GM19043 (cell line): ENCODE results near the gene ZBTB46.
"Not testable (repeated sequence)": the region's sequence is repeated elsewhere in the genome, so short reads cannot be mapped to it uniquely, and the experiment has no call there.

Source experiments
- ATAC-seq: cut with Tn5 transposase; IDR thresholded peaks from one replicate; pipeline ENCODE4 v1.9.1; 2021; ENCODE audit warnings: low read depth; ENCODE audit not compliant: unreplicated experiment

The ZBTB46 gene, protein sequence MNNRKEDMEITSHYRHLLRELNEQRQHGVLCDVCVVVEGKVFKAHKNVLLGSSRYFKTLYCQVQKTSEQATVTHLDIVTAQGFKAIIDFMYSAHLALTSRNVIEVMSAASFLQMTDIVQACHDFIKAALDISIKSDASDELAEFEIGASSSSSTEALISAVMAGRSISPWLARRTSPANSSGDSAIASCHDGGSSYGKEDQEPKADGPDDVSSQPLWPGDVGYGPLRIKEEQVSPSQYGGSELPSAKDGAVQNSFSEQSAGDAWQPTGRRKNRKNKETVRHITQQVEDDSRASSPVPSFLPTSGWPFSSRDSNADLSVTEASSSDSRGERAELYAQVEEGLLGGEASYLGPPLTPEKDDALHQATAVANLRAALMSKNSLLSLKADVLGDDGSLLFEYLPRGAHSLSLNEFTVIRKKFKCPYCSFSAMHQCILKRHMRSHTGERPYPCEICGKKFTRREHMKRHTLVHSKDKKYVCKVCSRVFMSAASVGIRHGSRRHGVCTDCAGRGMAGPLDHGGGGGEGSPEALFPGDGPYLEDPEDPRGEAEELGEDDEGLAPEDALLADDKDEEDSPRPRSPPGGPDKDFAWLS

GRCh38 chr20:63830841-63831588 lies at the start of gene ZBTB46:
ZBTB46 (minus strand) TSS chr20:63831264; CDS start chr20:63790757, 40,507 bp downstream.
- no peak for ATAC-seq

GRCh38 chr20:63878899-63879663 lies 48.0 kb upstream of the ZBTB46 start:
- no peak for ATAC-seq

DNA sequence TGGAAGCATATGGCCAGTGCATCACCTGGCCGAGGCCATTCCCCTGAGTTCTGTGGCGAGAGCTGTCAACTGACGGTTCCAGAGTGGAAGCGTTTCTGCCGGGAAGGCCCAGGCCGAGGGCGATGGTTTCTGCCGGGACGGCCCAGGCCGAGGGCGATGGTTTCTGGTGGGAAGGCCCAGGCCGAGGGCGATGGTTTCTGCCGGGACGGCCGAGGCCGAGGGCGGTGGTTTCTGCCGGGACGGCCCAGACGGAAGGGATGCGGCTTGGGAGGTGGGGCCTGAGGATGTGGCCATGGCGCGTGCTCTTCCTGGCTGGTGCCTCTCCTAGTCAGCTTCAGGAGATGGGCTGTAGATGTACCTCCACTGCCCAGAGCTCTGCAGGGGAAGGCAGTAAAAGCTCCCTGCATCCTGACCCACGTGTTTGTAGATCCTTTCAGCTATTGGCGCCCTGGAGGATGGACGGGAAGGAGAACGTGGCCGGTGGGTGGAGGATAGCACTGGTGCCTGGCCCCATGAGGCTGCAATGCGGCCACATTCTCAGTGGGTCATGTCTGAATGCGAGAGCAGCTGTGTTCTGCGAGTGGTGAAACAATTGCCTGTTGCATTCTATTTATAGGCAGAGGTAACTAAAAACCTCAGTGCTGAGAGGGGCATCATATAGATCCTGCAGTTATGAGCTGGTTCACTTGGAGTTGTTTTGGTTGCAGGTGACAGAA lies 46.8 kb upstream of the ZBTB46 start:
- no peak for ATAC-seq

- ATAC-seq, result no peak
Observed at GRCh38 chr20:63876489-63877036, 45.5 kb upstream of the ZBTB46 start.

DNA sequence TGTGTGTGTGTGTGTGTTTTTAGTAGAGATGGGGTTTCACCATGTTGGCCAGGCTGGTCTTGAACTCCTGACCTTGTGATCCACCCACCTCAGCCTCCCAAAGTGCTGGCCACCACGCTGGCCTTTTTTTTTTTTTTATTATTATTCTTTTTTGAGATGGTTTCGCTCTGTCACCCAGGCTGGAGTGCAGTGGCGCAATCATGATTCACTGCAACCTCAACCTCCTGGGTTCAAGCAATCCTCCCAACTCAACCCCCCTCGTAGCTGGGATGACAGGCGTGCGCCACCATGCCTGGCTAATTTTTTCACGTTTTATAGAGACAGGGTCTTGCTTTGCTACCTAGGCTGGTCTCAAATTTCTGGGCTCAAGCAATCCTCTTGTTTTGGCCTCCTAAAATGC lies 43.2 kb upstream of the ZBTB46 start:
- not testable (repeated sequence) for ATAC-seq

GRCh38 chr20:63873477-63873971 lies 42.5 kb upstream of the ZBTB46 start:
- ATAC-seq, result no peak

GRCh38 chr20:63868264-63868663 lies 37.2 kb upstream of the ZBTB46 start:
- ATAC-seq, result no peak

GRCh38 chr20:63867042-63867441 lies 36.0 kb upstream of the ZBTB46 start:
- not testable (repeated sequence) for ATAC-seq

DNA sequence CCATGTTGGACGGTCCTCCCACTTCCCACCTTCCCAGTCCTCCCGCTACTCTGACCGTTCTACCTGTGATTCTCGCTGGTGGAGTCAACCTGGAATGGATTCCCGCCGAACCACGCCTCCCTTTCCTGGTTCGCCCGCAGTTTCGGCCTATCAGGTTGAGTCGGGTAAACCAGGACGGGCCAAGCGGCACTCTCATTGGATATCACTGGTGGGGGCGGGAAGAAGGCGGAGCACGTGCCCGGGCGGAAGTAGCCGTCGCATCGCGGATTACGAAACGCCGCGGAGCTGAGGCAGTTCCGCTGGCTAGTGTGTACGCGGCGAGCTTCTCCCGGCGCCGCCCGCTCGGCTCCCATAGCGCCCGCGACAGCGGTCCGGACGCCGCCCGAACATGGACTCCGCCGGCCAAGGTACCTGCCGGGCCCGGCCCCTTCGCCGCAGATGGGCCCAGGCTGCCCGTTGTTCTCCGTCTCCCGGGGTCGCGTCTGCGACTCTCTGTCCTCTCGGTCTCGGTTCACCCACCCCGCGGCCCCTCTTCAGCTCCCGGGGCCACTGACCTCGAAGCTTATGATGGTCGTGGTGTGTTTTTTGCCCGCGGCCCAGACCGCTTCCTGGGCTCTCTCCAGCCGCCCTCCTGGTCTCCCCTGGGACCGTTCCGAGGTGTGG lies 34.0 kb upstream of the ZBTB46 start, which contains the start of gene TPD52L2:
TSS of gene TPD52L2 (plus strand) at position 293 of the 663 bp plus-strand sequence. CDS start at position 389, 96 bp downstream.
- ATAC-seq, result peak; percentile 67

GRCh38 chr20:63864545-63864977 lies 33.5 kb upstream of the ZBTB46 start:
- ATAC-seq, result no peak

DNA sequence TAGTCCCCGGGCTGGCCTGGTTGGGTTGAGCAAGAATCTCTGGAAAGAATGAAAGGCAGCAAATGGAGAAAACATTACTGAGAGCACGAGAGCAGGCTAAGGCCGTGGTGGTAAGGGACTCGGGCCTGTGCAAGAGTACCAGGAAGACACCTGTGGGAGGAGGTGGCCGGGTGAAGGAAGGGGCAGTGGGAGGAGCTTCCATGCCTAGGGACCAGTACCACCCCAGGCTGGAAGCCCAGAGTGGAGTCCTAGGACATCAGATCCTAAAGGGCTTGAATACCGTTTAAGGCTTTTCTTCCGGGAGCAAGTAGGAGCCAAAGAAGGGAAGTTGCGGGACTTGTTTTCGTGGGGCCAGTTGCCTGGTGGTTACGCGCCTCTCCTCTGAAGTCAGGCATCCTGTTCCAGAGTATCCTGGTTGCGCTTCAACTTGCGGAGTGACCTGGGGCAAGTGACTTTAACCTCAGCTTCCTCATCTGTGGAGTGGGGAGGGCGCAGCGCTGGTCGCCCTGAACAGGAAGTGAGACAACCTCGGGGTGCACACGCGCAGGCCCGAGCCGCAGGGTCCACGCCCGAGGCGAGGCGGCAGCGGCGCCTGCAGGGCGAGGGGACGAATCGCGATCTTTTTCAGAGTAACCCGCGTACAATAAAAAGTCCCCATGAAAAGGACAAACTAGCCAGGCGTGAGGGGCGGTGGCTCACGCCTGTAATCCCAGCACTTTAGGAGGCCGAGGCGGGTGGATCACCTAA lies 32.9 kb upstream of the ZBTB46 start:
- ATAC-seq, result peak; percentile 68

DNA sequence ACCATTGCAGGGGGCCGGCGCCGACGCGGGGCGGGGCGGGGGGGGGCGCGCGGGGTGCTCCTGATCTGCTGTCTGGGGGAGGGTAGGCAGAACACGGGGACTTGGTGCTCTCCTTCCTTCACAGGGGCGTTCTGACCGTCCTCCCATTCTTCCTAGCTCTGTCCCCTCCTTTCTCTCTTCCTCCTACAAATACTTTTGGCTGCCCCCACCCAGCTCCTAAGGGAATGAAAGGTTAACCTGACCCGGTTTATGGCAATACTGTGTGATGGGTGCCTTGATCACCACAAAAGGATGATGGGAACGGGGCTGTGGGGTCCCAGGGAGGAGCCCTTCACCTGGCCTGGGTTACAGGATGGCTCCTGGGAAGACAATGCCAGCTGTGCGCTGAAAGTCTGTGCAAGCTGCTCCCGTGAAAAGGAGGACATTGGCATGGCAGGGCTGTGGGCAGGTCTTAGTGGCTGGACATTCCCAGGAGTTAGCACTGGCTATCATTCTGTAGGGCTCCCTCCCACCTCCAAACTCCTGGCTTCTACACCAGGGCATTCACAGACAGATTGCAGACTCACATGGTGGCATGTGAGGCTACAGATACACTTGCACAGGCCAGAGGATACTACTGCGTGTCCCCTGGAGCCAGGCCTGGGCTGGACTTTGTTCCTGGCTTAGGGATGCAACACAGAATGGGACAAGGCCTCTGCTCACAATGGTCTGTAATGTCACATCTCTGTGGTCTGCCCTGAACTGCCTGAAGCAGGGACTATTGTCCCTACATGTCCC lies 32.1 kb upstream of the ZBTB46 start:
- no peak for ATAC-seq

DNA sequence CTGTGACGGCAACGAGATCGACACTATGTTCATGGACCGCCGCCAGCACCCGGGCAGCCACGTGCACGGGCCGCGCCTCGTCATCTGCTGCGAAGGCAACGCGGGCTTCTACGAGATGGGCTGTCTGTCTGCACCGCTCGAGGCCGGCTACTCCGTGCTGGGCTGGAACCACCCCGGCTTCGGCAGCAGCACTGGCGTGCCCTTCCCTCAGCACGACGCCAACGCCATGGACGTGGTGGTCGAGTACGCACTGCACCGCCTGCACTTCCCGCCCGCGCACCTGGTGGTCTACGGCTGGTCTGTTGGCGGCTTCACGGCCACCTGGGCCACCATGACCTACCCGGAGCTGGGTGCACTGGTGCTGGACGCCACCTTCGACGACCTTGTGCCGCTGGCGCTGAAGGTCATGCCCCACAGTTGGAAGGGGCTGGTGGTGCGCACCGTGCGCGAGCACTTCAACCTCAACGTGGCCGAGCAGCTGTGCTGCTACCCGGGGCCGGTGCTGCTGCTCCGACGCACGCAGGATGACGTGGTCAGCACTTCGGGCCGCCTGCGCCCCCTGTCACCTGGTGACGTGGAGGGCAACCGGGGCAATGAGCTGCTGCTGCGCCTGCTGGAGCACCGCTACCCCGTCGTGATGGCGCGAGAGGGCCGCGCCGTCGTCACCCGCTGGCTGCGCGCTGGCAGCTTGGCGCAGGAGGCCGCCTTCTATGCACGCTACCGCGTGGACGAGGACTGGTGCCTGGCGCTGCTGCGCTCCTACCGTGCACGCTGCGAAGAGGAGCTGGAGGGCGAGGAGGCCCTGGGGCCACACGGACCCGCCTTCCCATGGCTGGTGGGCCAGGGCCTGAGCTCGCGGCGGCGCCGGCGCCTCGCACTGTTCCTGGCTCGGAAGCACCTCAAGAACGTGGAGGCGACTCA lies 31.2 kb upstream of the ZBTB46 start:
- no peak for ATAC-seq

- no peak for ATAC-seq
Observed at GRCh38 chr20:63861365-63861934, 30.4 kb upstream of the ZBTB46 start, which contains the start of gene ABHD16B. ABHD16B (plus strand) TSS chr20:63861498; CDS start chr20:63861541, 43 bp downstream.

DNA sequence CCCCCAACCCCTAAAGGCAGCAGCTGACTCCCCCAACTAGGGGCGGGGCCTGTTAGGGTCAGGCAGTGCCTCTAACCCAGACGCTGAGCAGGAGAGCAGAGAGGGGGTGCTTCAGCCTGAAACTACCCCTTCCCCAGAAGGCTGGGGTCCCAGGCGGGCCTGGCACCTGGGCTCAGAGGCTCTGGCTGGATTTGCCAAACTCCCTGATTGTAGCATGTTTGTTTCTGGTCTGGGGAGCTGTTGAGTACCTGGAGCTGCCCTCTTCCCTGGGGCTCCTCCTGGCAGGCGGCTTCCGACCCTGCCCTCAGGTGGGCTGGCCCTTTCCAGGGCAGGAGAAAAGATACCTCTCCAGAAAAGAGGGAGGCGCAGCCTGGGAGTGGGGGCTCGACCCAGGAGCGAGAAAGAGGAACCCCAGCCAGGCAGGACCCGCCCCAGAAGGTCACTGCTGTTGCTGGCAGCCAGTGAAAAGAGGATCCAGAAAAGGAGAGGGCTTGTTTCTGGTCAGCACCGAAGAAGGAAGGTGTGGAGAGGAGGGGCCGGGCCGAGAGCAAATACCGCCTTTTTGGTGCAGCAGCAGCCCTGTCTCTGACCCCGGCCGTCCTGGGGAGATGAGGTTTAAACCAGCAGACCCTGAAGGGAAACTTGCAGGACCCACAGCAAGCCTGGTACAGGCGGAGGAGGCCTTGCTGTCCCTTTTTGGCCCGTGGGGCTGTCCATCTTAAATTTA lies 29.4 kb upstream of the ZBTB46 start:
- no peak for ATAC-seq
